CD14-positive monocyte (primary cell): ENCODE measurements around the gene SLC37A1. TPM values are rescaled to one million over a fixed set of nuclear protein-coding genes. Genes with fewer than 3 reads are reported as not detected.
"Not testable (repeated sequence)": the region's sequence is repeated elsewhere in the genome, so short reads cannot be mapped to it uniquely, and the experiment has no call there.

Experiments
- DNase-seq, 3 donors: peaks; one replicate each; pipeline ENCODE4 v3.0.0-alpha.2; 2011 to 2022
- H2AFZ ChIP-seq: 2 replicates; pipeline ENCODE4 v1.6.0; 2012; ENCODE audit warnings: mild to moderate bottlenecking, low read depth, low read length, inconsistent platforms; ENCODE audit not compliant: insufficient read depth, poor library complexity, severe bottlenecking
- H3K27ac ChIP-seq, 2 donors: 1 replicate in 1 of 2; 2 replicates in 1 of 2; pipeline ENCODE4 v1.5.1; 2012 to 2013; ENCODE audit warnings: low read length in 2 of 2, control low read depth in 1 of 2, inconsistent platforms in 1 of 2, low read depth in 1 of 2, mild to moderate bottlenecking in 1 of 2
- H3K27me3 ChIP-seq, 2 donors: one replicate each; pipeline versions ENCODE4 v1.6.0 to v1.6.1; 2011 to 2013; ENCODE audit warnings: low read length in 2 of 2; ENCODE audit not compliant: control insufficient read depth in 2 of 2, insufficient read depth in 2 of 2
- H3K36me3 ChIP-seq, 2 donors: replicated peaks in 1 of 2; 1 replicate in 1 of 2; 2 replicates in 1 of 2; pipeline versions ENCODE4 v1.5.1 to v1.6.1; 2012 to 2013; ENCODE audit warnings: low read length in 2 of 2, control low read depth in 1 of 2, inconsistent platforms in 1 of 2, mild to moderate bottlenecking in 1 of 2; ENCODE audit not compliant: insufficient read depth in 2 of 2, control insufficient read depth in 1 of 2
- H3K4me1 ChIP-seq, 2 donors: 1 replicate in 1 of 2; 2 replicates in 1 of 2; pipeline versions ENCODE4 v1.5.1 to v1.6.1; 2012 to 2013; ENCODE audit warnings: low read length in 2 of 2, control low read depth in 1 of 2, inconsistent platforms in 1 of 2, mild to moderate bottlenecking in 1 of 2, moderate library complexity in 1 of 2; ENCODE audit not compliant: insufficient read depth in 2 of 2, control insufficient read depth in 1 of 2
- H3K4me2 ChIP-seq: replicated peaks from 2 replicates; pipeline ENCODE3; 2012; ENCODE audit warnings: low read length, moderate library complexity, mild to moderate bottlenecking; ENCODE audit not compliant: poor library complexity, severe bottlenecking; ENCODE audit errors: extremely low read depth
- H3K4me3 ChIP-seq, 3 experiments: fragments of 200-600 bp in 1 of 3; sonication (generic) in 1 of 3; replicated peaks in 1 of 3; 1 replicate in 2 of 3; 2 replicates in 1 of 3; pipeline ENCODE4 v1.5.1; 2011 to 2013; ENCODE audit warnings: low read length in 3 of 3, mild to moderate bottlenecking in 3 of 3, control low read depth in 2 of 3, low read depth in 2 of 3, inconsistent platforms in 1 of 3, moderate library complexity in 1 of 3
- H3K79me2 ChIP-seq: 2 replicates; pipeline ENCODE4 v1.6.0; 2012; ENCODE audit warnings: mild to moderate bottlenecking, control low read depth, inconsistent platforms, low read length, moderate library complexity; ENCODE audit not compliant: insufficient read depth
- H3K9ac ChIP-seq: 2 replicates; pipeline ENCODE4 v1.6.0; 2017; ENCODE audit warnings: low read length, mild to moderate bottlenecking; ENCODE audit not compliant: insufficient read depth, poor library complexity, severe bottlenecking
- H3K9me3 ChIP-seq, 2 donors: replicated peaks in 1 of 2; 1 replicate in 1 of 2; 2 replicates in 1 of 2; pipeline versions ENCODE4 v1.5.1 to v1.6.1; 2012 to 2013; ENCODE audit warnings: low read length in 2 of 2, control low read depth in 1 of 2; ENCODE audit not compliant: control insufficient read depth in 1 of 2, insufficient read depth in 1 of 2
- H4K20me1 ChIP-seq: 2 replicates; pipeline ENCODE4 v1.6.0; 2012; ENCODE audit warnings: mild to moderate bottlenecking, low read length, control low read depth, moderate library complexity; ENCODE audit not compliant: insufficient read depth
- H3K27ac Mint-ChIP-seq, 7 donors: one replicate each; pipeline ENCODE4 v1.8.0; 2020; ENCODE audit warnings: mild to moderate bottlenecking in 7 of 7, mixed read lengths in 7 of 7, moderate library complexity in 6 of 7, inconsistent platforms in 2 of 7
- H3K27me3 Mint-ChIP-seq, 3 donors: one replicate each; pipeline ENCODE4 v1.8.0; 2021 to 2022; ENCODE audit warnings: low read depth in 3 of 3, mild to moderate bottlenecking in 3 of 3, mixed read lengths in 3 of 3, moderate library complexity in 3 of 3, inconsistent platforms in 1 of 3
- H3K36me3 Mint-ChIP-seq, 2 donors: one replicate each; pipeline ENCODE4 v1.8.0; 2020; ENCODE audit warnings: mixed read lengths in 2 of 2, inconsistent platforms in 1 of 2, mild to moderate bottlenecking in 1 of 2
- H3K4me1 Mint-ChIP-seq: one replicate; pipeline ENCODE4 v1.8.0; 2020; ENCODE audit warnings: mild to moderate bottlenecking, mixed read lengths
- H3K4me3 Mint-ChIP-seq, 2 donors: one replicate each; pipeline ENCODE4 v1.8.0; 2020; ENCODE audit warnings: mild to moderate bottlenecking in 2 of 2, mixed read lengths in 2 of 2, moderate library complexity in 1 of 2
- H3K9me3 Mint-ChIP-seq, 7 donors: one replicate each; pipeline ENCODE4 v1.8.0; 2020 to 2022; ENCODE audit warnings: mixed read lengths in 7 of 7, mild to moderate bottlenecking in 6 of 7, moderate library complexity in 6 of 7, inconsistent platforms in 2 of 7
- WGBS: methylation state at CpG from one replicate; pipeline ENCODE4 v1.1.5; 2013; ENCODE audit warnings: missing lambda C conversion rate; ENCODE audit not compliant: insufficient coverage; 5-methylcytosine and 5-hydroxymethylcytosine counted together
- intact Hi-C, 2 donors: fragments of 100-400 bp; cut with micrococcal nuclease; formaldehyde crosslinking; loops; one replicate each; pipeline versions ENCODE4 v1.15.0 to v1.15.1; 2023
- polyA plus RNA-seq, 3 donors: library from polyadenylated mRNA; depleted of rRNA in 1 of 3; unstranded in 2 of 3; stranded (reverse) in 1 of 3; fragments of 300-500 nt in 2 of 3; fragments of >200 nt in 1 of 3; fragmentation: Illumina TruSeq in 2 of 3; gene quantifications; 1 replicate in 2 of 3; 2 replicates in 1 of 3; pipeline ENCODE4 v1.2.3, GENCODE V29; 2012 to 2021
- TF ChIP-seq, protein P1 (sequence below): fragments of 200-600 bp; IDR thresholded peaks from one replicate; pipeline ENCODE4 v1.8.0; 2022; ENCODE audit warnings: antibody characterized with exemption, mild to moderate bottlenecking

Gene SLC37A1
- polyA plus RNA-seq, 3 donors = 2.7 to 12.4 (median 4.3) TPM

DNA sequence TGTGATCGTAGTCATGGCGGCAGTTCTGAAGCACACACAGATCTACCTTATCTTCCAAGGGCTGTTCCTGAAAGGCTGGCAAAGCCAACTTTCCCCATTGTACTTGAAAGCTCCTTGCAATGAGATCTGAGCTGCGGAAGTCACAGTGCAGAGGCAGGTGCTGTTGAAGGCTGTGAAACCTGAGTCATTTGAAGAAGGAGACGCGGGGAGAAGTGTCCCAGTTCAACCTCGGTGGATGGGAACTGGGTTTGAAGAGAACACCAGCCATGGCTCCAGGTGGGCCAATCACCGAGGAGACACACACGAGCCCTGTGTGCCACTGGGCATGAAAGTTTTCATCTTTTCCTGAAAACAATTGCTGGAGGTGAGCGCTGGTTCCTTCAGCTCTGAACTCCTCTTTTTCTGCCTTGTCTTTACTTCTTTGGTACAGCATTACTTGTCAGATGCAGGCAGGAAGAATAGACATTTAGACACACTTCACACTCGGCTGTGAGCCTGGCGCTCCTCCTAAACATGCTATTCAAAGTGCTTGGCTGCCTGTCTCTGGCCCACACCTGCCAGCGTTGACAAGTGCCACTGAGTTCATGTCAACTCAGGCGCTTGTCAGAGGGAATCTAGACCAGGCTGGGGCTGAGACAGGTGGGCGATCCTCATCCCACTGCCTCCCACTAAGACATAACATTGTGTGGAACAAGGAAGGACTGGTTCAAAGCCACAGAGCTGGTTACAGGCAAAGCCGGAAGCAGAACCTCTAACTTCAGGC is 114.1 kb downstream of the SLC37A1 start:
- no peaks in the 10 kb centered on the region for H3K36me3 ChIP-seq
- peaks cover 4 to 11% (median 9%) of the 10 kb centered on the region in 3 donors for H3K27me3 Mint-ChIP-seq
- 92% methylated on average over 11 of the region's 15 CpGs for WGBS
- H3K79me2 ChIP-seq = no peaks in the 10 kb centered on the region
- H3K9ac ChIP-seq = no peak overlapping the region
- TF ChIP-seq, protein P1, sequence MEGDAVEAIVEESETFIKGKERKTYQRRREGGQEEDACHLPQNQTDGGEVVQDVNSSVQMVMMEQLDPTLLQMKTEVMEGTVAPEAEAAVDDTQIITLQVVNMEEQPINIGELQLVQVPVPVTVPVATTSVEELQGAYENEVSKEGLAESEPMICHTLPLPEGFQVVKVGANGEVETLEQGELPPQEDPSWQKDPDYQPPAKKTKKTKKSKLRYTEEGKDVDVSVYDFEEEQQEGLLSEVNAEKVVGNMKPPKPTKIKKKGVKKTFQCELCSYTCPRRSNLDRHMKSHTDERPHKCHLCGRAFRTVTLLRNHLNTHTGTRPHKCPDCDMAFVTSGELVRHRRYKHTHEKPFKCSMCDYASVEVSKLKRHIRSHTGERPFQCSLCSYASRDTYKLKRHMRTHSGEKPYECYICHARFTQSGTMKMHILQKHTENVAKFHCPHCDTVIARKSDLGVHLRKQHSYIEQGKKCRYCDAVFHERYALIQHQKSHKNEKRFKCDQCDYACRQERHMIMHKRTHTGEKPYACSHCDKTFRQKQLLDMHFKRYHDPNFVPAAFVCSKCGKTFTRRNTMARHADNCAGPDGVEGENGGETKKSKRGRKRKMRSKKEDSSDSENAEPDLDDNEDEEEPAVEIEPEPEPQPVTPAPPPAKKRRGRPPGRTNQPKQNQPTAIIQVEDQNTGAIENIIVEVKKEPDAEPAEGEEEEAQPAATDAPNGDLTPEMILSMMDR = no peak
- no peak for DNase-seq
- H3K4me3 ChIP-seq = no peak overlapping the region
- no peak overlapping the region for H3K27ac ChIP-seq
- H2AFZ ChIP-seq = no peak overlapping the region
- no peaks in the 10 kb centered on the region for H3K9me3 Mint-ChIP-seq
- H4K20me1 ChIP-seq = no peaks in the 10 kb centered on the region
- H3K4me1 Mint-ChIP-seq = no peaks in the 10 kb centered on the region
- no peak overlapping the region for H3K27ac Mint-ChIP-seq
- no peak overlapping the region for H3K4me2 ChIP-seq
- no peaks in the 10 kb centered on the region for H3K4me1 ChIP-seq
- no peak overlapping the region for H3K4me3 Mint-ChIP-seq
- no peaks in the 10 kb centered on the region for H3K9me3 ChIP-seq
- intact Hi-C loops = no loop called here
- no peaks in the 10 kb centered on the region for H3K27me3 ChIP-seq
- no peaks in the 10 kb centered on the region for H3K36me3 Mint-ChIP-seq

DNA sequence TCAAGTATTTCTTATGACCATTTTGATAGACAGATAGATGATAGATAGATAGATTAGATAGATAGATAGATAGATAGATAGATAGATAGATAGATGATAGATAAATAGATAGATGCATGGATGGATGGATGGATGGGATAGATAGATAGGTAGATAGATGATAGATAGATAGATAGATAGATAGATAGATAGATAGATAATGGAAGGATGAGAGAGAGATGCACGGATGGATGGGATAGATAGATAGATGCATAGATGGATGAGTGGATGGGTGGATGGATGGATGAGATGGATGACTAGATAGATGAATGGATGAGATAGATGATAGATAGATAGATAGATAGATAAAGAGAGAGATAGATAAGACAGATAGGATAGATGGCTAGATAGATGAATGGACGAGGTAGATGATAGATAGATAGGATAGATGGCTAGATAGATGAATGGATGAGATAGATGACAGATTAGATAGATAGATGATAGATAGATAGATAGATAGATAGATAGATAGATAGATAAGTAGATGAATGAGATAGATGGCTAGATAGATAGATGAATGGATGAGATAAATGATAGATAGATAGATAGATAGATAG is 114.9 kb downstream of the SLC37A1 start:
- H3K9ac ChIP-seq, DNase-seq, H3K79me2 ChIP-seq, H3K4me1 Mint-ChIP-seq, intact Hi-C loops, H3K4me3 Mint-ChIP-seq, H3K27ac Mint-ChIP-seq, H4K20me1 ChIP-seq, H3K4me3 ChIP-seq, H3K36me3 ChIP-seq, H3K9me3 Mint-ChIP-seq, H3K4me2 ChIP-seq, H3K9me3 ChIP-seq, H3K36me3 Mint-ChIP-seq, H3K27me3 ChIP-seq, H3K27ac ChIP-seq, H2AFZ ChIP-seq, H3K4me1 ChIP-seq: not testable (repeated sequence)
- H3K27me3 Mint-ChIP-seq = peaks cover 4 to 11% (median 6%) of the 10 kb centered on the region in 3 donors
- WGBS = 100% methylated on average over 1 of the region's 2 CpGs
